K562 (cell line): Measurements from ENCODE around the gene BCAN. TPM values are rescaled to one million over a fixed set of nuclear protein-coding genes. Genes with fewer than 3 reads are reported as not detected.

Experiments used
- ATF7 ChIP-seq: fragments of 450-650 bp; IDR thresholded peaks from 2 replicates; pipeline ENCODE4 v1.7.1; 2014; ENCODE audit warnings: mild to moderate bottlenecking, moderate library complexity
- DEAF1 ChIP-seq: fragments of 450-650 bp; formaldehyde crosslinking; IDR thresholded peaks from 2 replicates; pipeline ENCODE4 v1.4.0; 2020; ENCODE audit warnings: mild to moderate bottlenecking, moderate library complexity
- GATAD2B ChIP-seq: fragments of 450-650 bp; IDR thresholded peaks from 2 replicates; pipeline ENCODE4 v1.6.1; 2017; ENCODE audit warnings: mild to moderate bottlenecking, borderline replicate concordance
- HDAC3 ChIP-seq: fragments of 450-650 bp; IDR thresholded peaks from 2 replicates; pipeline ENCODE4 v1.6.1; 2018; ENCODE audit warnings: borderline replicate concordance, mild to moderate bottlenecking, moderate library complexity; ENCODE audit not compliant: partially characterized antibody
- KDM5B ChIP-seq: fragments of 200-600 bp; sonication (generic); IDR thresholded peaks from 2 replicates; pipeline ENCODE4 v1.6.1; 2012; ENCODE audit warnings: low read depth, mild to moderate bottlenecking, moderate library complexity, low read length, control low read depth, inconsistent platforms; ENCODE audit not compliant: insufficient replicate concordance
- MAFG ChIP-seq: fragments of 450-650 bp; conservative IDR thresholded peaks from 2 replicates; pipeline ENCODE4 v1.6.1; 2016; ENCODE audit warnings: missing genetic modification characterization, missing compliant biosample characterization
- MCM5 ChIP-seq: fragments of 450-650 bp; IDR thresholded peaks from 2 replicates; pipeline ENCODE4 v1.6.1; 2016; ENCODE audit warnings: low read depth
- MEF2A ChIP-seq: IDR thresholded peaks from 2 replicates; pipeline ENCODE4 v1.6.1; 2011; ENCODE audit warnings: low read depth, mild to moderate bottlenecking, low read length, moderate library complexity; ENCODE audit not compliant: control insufficient read depth
- MXI1 ChIP-seq: IDR thresholded peaks from 2 replicates; pipeline ENCODE4 v1.6.1; 2011; ENCODE audit warnings: low read depth, mild to moderate bottlenecking, improper control_type of control experiment, low read length
- POLR3G ChIP-seq: IDR thresholded peaks from 2 replicates; pipeline ENCODE4 v1.6.1; 2011; ENCODE audit not compliant: insufficient read length, insufficient replicate concordance; ENCODE audit errors: extremely low read depth
- TAF9B ChIP-seq: fragments of 450-650 bp; IDR thresholded peaks from 2 replicates; pipeline ENCODE4 v1.6.1; 2018; ENCODE audit warnings: mild to moderate bottlenecking; ENCODE audit not compliant: partially characterized antibody
- ZFX ChIP-seq: sonication (generic); formaldehyde crosslinking; IDR thresholded peaks from 2 replicates; pipeline ENCODE4 v1.8.0; 2022; ENCODE audit warnings: mild to moderate bottlenecking, missing genetic modification reagents, moderate library complexity
- ZNF12 ChIP-seq: sonication (generic); formaldehyde crosslinking; IDR thresholded peaks from 2 replicates; pipeline ENCODE4 v1.4.0; 2020; ENCODE audit warnings: mild to moderate bottlenecking, missing genetic modification reagents
- ZNF592 ChIP-seq: fragments of 450-650 bp; IDR thresholded peaks from 2 replicates; pipeline ENCODE4 v1.6.1; 2017; ENCODE audit warnings: antibody characterized with exemption, mild to moderate bottlenecking
- polyA plus RNA-seq, 8 experiments: library from polyadenylated mRNA; depleted of rRNA in 4 of 8; stranded (reverse) in 5 of 8; unstranded in 3 of 8; fragments of >200 nt; fragmentation: Nextera tagmentation in 2 of 8; fragmentation: Illumina TruSeq in 1 of 8; extraction: Ambion mirVana in 2 of 8; extraction: Trizol in 1 of 8; gene quantifications; 2 replicates each; pipeline versions ENCODE4 v1.2.1 to v1.2.3, GENCODE V29; 2011 to 2014; ENCODE audit warnings: inconsistent platforms in 1 of 8, missing spikeins in 1 of 8
- total RNA-seq, 7 experiments: library from RNA; depleted of rRNA in 6 of 7; stranded (reverse); fragments of >200 nt in 6 of 7; fragmentation: Illumina TruSeq in 2 of 7; extraction: Trizol in 2 of 7; gene quantifications; 2 replicates each; pipeline versions ENCODE4 v1.2.1 to v1.2.3, GENCODE V29; 2011 to 2021; ENCODE audit warnings: low replicate concordance in 1 of 7
- TF ChIP-seq, protein P1 (sequence below), 2 experiments: fragments of 200-800 bp in 1 of 2; sonication (Bioruptor generic) in 1 of 2; sonication (generic) in 1 of 2; formaldehyde crosslinking in 1 of 2; IDR thresholded peaks in 1 of 2; conservative IDR thresholded peaks in 1 of 2; 2 replicates each; pipeline versions ENCODE4 v1.5.0 to v1.6.1; 2016 to 2020; ENCODE audit warnings: missing compliant biosample characterization in 1 of 2, missing genetic modification characterization in 1 of 2, missing genetic modification reagents in 1 of 2
- TF ChIP-seq, protein P2 (sequence below): IDR thresholded peaks from 2 replicates; pipeline ENCODE4 v1.6.1; 2011; ENCODE audit warnings: borderline replicate concordance, low read depth, mild to moderate bottlenecking, moderate library complexity, low read length; ENCODE audit not compliant: insufficient read depth, poor library complexity, severe bottlenecking

Gene BCAN
- total and polyA plus RNA-seq, 9 of the 15 experiments (the other 6 are each of a cell fraction or from before 2014, with no cell fraction given): 0.04 to 0.33 (median 0.14) TPM; not detected in 5

DNA sequence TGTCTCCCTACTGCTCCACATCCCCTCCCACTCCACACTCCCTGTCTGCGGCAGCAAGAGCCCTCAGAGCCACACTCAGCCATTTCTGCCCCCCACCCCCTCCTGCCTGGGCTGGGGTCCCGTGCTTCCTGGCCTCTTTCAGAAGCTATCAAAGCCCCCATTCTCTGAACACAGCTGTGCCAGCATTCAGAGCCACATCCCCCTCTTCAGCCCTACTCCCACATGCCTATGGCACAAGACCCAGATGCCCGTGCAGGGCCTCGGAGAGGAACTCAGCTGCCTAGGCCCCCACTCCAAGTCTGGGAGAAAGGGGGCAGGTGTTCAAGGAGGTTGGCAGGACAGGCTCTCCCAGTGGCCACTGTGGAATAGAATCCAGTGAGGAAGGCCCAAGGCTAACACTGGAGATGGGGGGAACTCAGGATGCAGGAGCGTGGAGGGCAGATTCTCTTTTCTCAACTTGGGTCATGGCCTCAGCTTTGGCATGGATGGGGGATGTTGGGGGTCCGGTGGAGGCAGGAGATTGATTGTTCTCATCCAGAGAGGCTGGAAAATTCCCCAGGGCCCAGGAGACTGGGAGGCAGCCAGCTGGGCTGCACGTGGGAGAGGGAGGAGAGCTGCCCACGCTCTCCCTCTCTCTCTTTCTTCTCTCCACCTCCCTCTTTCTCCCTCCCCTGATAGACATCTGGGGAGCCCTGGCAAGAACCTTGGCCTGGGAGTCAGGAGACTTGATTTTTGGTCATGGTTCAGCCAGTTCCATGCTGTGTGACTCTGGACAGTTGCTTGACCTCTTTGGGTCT, 3.5 kb upstream of the BCAN start (continued):
- TF ChIP-seq DEAF1 (CRISPR knock-in tag) (no peak), TAF9B (no peak), ZNF12 (CRISPR knock-in tag) (no peak), ZFX (no peak), MAFG (tag) (no peak), MEF2A (no peak), MXI1 (no peak), MCM5 (no peak), HDAC3 (no peak), KDM5B (peak; percentile 32), POLR3G (no peak), GATAD2B (no peak), ZNF592 (no peak), ATF7 (no peak)
- TF ChIP-seq, protein P1, sequence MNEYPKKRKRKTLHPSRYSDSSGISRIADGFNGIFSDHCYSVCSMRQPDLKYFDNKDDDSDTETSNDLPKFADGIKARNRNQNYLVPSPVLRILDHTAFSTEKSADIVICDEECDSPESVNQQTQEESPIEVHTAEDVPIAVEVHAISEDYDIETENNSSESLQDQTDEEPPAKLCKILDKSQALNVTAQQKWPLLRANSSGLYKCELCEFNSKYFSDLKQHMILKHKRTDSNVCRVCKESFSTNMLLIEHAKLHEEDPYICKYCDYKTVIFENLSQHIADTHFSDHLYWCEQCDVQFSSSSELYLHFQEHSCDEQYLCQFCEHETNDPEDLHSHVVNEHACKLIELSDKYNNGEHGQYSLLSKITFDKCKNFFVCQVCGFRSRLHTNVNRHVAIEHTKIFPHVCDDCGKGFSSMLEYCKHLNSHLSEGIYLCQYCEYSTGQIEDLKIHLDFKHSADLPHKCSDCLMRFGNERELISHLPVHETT (CRISPR knock-in tag; conservative IDR thresholded peaks at IDR 0.05 in 1 of 2, IDR thresholded peaks at IDR 0.05 in 1 of 2): no peak
- TF ChIP-seq, protein P2, sequence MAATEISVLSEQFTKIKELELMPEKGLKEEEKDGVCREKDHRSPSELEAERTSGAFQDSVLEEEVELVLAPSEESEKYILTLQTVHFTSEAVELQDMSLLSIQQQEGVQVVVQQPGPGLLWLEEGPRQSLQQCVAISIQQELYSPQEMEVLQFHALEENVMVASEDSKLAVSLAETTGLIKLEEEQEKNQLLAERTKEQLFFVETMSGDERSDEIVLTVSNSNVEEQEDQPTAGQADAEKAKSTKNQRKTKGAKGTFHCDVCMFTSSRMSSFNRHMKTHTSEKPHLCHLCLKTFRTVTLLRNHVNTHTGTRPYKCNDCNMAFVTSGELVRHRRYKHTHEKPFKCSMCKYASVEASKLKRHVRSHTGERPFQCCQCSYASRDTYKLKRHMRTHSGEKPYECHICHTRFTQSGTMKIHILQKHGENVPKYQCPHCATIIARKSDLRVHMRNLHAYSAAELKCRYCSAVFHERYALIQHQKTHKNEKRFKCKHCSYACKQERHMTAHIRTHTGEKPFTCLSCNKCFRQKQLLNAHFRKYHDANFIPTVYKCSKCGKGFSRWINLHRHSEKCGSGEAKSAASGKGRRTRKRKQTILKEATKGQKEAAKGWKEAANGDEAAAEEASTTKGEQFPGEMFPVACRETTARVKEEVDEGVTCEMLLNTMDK: no peak
